ENCODE measurements around the gene CNP.

CNP gene

GRCh38 chr17:41968676-41969075, 2.1 kb downstream of the CNP start:
- TF ChIP-seq, protein P1, sequence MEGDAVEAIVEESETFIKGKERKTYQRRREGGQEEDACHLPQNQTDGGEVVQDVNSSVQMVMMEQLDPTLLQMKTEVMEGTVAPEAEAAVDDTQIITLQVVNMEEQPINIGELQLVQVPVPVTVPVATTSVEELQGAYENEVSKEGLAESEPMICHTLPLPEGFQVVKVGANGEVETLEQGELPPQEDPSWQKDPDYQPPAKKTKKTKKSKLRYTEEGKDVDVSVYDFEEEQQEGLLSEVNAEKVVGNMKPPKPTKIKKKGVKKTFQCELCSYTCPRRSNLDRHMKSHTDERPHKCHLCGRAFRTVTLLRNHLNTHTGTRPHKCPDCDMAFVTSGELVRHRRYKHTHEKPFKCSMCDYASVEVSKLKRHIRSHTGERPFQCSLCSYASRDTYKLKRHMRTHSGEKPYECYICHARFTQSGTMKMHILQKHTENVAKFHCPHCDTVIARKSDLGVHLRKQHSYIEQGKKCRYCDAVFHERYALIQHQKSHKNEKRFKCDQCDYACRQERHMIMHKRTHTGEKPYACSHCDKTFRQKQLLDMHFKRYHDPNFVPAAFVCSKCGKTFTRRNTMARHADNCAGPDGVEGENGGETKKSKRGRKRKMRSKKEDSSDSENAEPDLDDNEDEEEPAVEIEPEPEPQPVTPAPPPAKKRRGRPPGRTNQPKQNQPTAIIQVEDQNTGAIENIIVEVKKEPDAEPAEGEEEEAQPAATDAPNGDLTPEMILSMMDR (IDR thresholded peaks at IDR 0.05; ENCODE audit: extremely low read depth, missing control alignments): no peak
- DNase-seq (ENCODE audit: low spot score): no peak

GRCh38 chr17:41970901-41971331, 4.3 kb downstream of the CNP start:
- TF ChIP-seq, protein P1 (IDR thresholded peaks at IDR 0.05; ENCODE audit: extremely low read depth, missing control alignments): no peak
- DNase-seq (ENCODE audit: low spot score): no peak

DNA sequence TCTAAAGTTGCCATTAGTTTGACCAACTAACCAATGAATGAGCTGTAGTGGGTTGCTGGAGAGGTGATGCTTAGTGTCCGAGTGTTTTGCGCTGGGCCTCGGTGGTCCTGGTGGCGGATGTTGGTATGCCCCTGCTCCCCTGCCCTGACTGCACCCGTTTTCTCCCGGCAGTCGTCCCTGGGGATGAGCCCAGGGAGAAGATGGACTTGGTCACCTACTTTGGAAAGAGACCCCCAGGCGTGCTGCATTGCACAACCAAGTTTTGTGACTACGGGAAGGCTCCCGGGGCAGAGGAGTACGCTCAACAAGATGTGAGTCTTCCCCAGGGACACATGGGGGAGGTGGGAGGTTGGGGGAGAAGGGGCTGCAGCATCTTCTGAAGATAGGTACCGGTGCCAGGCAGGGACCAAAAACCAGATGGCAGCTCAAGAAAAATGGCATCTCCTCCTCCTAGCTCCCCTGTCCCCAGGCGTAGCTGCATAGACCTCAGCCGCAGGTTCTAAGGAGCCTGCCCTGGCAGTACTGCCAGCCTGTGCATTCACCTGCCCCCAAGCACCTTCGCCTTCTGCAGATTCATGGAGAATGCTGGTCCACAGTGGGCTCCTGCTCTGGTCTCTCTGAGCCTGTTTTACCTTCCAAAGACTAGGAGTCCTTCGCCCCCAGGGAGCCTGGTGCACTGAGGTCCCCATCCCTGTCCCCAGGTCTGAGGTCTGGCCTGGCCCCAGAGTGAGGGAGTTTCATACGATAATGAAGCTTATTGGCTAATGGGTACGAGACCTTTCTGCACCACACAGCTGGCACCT, 5.3 kb downstream of the CNP start:
- no peak for DNase-seq (ENCODE audit: low spot score)
- TF ChIP-seq, protein P1 (IDR thresholded peaks at IDR 0.05; ENCODE audit: extremely low read depth, missing control alignments): no peak

DNA sequence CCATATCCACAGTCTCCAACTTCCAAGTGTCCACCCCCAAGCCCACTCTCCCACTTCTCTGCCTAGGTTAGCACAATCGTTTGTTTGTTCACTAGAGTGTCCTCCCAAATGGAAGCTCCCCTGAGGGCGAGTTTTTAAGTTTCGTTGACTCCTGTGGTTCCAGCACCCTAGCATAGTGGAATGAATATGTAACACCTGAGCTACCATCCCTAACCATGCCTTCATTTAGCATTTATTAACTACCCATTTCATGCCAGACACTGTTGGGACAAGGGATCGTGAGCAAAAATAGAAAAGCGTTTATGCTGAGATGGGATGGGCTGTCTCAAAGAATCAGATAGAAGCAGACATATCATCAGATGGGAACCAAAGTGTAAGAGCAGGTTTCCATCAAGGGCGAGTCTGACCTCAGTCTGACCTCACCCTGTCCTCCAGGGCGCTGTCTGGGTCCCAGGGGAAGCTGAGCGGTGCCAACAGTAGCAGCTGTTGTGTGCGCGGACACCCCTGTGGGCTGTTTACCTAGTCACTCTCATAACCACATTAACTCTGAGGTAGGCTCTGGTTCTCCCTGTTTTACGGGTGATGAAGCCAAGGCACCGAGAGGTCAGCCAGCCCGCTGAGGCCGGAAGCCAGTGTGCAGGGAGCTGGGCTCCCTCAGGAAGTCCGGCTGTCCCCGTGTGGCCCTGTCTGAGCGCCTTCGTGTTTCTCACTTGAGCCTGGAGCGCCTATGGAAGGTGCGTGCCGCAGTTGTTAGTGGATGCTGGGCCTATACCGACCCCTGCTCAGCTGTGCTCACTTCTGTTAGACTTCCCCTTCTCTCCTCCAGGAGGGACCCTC, 6.2 kb downstream of the CNP start:
- no peak for DNase-seq (ENCODE audit: low spot score)
- TF ChIP-seq, protein P1 (IDR thresholded peaks at IDR 0.05; ENCODE audit: extremely low read depth, missing control alignments): no peak

DNA sequence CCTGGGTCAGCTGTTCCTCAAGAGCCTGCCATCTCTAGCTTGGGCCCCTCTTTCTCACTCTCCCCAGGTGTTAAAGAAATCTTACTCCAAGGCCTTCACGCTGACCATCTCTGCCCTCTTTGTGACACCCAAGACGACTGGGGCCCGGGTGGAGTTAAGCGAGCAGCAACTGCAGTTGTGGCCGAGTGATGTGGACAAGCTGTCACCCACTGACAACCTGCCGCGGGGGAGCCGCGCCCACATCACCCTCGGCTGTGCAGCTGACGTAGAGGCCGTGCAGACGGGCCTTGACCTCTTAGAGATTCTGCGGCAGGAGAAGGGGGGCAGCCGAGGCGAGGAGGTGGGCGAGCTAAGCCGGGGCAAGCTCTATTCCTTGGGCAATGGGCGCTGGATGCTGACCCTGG, 6.8 kb downstream of the CNP start:
- DNase-seq (ENCODE audit: low spot score): no peak
- TF ChIP-seq, protein P1 (IDR thresholded peaks at IDR 0.05; ENCODE audit: extremely low read depth, missing control alignments): no peak

DNA sequence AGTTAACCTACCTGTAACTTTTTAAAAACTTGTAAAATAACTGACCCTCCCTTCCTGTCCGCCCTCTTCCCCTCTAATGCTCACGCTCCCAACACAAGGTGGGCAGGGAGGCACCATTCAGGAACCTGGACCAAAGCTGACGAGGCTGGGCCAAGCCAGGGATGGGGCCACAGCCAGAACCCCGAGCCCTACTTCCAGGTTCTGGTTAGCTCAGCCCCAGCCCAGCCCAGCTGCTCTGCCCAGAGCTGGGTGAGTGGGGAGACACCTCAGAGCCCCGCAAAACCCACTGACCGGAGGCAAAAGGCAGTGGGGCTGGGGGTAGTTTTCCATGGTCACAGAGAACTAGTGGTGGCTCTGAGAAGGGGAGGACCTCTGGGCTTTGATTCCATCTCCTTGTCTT, 7.4 kb downstream of the CNP start:
- TF ChIP-seq, protein P1 (IDR thresholded peaks at IDR 0.05; ENCODE audit: extremely low read depth, missing control alignments): no peak
- no peak for DNase-seq (ENCODE audit: low spot score)

DNA sequence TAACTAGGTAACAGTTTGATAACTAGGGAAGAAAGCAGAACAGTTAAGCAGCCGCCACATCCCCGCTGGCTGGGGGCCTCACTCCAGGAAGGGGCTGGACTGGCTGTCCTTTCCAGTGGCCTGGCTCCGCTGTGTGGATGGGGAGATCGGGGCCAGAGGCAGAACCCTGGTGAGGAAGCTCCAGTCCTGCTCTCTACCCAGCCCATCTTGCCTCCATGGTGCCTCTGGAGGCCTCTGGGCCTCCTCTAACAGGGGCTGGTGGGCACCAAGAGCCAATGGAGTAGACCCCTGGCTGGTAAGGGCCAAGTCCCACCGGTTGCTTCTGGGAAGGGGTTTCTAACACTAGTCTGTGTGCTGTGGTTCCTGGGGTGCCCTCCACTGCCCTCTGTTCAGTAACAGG, 8.1 kb downstream of the CNP start:
- TF ChIP-seq, protein P1 (IDR thresholded peaks at IDR 0.05; ENCODE audit: extremely low read depth, missing control alignments): no peak
- DNase-seq (ENCODE audit: low spot score): no peak
